NCI-H2029 treated with DMSO at 0.1 percent for 48 hours (cell line): ENCODE data around the gene TMPO.
"Not testable (repeated sequence)": the region's sequence is repeated elsewhere in the genome, so short reads cannot be mapped to it uniquely, and the experiment has no call there.

Experiments used
- DNase-seq: peaks from one replicate; lab custom pipeline; 2025; lab: John Stamatoyannopoulos, UW

The TMPO gene

DNA sequence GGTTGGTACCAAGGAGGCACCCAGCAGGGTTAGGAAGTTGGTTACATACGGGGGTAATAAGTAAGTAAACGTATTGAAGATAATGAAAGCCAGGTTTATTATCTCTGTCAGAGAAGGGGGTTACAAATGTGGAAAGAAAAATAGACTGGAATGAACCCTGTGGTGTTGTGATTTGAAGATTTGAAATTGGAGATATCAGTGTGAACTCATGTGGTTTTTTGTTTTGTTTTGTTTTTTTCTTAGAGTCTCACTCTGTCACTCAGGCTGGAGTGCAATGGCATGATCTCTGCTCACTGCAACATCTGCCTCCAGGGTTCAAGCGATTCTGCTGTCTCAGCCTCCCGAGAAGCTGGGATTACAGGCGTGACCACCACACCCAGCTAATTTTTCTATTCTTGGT is 64.0 kb downstream of the TMPO start:
- DNase-seq: no peak

DNA sequence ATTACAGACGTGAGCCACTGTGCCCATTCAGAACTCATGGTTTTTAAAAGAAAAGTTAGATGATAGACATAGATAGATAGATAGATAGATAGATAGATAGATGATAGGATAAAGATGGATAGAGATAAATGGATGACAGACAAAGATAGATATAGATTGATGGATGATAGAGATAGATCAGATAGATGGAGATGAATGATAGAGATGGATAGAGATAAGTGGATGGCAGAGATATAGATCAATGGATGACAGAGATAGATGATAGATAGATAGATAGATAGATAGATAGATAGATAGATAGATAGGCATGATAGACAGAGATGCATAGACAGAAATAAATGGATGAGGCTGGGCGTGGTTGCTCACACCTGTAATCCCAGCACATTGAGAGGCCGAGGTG is 64.4 kb downstream of the TMPO start:
- DNase-seq: no peak

DNA sequence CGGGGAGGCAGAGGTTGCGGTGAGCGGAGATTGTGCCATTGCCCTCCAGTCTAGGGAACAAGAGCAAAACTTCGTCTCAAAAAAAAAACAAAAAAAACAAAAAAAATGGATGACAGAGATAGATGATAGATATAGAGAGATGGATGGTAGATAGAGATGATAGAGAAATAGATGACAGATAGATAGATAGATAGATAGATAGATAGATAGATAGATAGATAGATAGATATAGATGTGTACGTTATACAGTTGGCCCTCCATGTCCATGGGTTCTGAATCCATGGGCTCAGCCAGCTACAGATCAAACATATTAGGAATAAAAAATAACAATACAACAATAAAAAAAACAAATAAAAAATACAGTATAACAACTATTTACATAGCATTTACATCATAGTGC is 65.3 kb downstream of the TMPO start:
- DNase-seq: no peak

DNA sequence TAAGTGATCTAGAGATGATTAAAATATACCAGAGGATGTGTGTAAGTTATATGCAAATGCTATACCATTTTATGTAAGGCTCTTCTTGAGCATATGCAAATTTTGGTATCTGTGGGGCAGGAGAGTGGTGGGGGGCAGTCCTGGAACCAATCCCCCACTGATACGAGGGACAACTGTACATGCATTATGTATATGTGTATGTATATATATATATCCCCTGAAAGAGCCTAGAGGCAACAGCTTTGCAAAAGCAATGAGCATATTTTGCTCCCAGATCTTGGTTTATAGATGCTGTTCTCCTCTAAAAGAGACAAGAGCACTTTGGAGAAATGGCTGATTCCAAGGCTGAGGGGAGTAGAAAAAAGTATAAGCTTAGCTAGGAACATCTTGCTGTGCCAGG is 65.7 kb downstream of the TMPO start:
- no peak for DNase-seq

DNA sequence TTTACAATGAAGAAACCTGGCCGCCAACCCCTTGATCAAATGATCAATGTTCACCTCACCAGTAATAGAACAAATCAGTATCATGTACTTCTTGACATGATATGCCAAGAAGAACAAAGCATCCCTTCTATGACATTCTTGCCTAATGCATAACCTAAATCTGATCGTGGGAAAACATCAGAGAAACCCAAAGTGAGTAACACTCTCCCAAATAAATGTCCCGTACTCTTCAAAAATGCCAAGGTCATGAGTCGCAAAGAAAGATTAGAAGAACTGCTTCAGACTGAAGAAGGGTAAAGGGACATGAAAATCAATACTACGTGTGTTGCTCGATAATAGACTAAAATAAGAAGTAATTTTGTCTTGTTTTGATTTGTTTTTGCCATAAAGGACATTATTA is 66.7 kb downstream of the TMPO start:
- no peak for DNase-seq

DNA sequence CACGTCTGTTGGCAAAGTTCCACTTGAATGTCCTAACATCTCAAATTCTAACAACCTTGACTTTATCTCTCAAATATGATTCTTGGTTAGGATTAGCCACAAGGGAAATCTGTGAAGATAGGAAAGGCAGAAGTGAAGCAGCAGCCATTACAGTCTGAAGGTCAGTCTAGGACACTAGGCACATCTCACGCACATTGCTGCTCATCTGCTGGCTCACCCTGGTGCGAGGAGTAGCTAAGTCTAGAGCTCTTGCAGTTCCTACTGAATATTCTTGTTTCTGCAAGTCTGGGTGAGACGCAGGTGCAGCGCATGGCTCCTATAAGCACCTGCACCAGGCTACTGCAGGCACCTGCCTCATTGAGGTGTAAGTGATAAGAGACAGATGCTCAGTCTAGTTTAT is 71.7 kb downstream of the TMPO start:
- no peak for DNase-seq

DNA sequence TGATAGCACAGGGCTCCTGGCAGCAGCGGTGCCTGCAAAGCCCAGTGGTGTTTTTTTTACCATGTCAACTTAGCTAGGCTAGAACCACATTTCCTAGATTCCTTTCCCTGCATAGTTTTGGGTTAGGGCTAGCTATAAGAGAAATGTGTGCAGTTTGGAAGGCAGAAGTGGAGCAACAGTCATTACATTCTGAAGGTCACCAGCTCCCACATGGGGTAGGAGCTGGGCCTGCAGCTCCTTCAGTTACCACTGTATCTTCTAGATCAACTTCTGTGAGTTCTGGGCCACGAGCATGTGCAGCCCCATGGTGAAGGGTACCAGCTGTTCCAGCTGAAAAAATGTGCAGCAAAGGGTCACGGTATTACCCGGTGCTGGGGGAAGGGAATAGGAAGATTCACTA is 75.8 kb downstream of the TMPO start:
- DNase-seq: no peak

DNA sequence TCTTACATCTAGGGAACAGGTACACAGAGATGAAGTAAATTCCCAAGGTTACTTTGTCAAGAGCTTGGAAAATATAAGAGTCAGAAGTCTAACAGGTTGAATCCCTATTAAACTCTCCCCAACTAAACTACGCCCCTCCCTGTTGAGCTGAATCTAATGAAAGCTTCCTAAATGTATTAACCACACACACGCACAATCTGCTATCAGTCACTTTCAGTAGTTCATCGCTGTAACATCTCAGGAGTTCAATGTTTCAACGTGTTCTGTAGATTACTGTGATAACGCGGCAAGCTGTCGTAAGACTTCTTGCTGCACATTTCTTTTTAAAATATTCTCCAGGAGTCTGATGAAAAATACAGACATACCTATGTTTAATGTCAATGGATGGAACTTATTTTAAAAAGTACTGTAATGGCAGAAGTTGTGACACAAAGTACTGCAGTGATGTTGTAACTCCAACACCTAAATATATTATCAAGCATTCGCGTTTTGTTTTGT is 77.5 kb downstream of the TMPO start:
- DNase-seq: peak; percentile 26

DNA sequence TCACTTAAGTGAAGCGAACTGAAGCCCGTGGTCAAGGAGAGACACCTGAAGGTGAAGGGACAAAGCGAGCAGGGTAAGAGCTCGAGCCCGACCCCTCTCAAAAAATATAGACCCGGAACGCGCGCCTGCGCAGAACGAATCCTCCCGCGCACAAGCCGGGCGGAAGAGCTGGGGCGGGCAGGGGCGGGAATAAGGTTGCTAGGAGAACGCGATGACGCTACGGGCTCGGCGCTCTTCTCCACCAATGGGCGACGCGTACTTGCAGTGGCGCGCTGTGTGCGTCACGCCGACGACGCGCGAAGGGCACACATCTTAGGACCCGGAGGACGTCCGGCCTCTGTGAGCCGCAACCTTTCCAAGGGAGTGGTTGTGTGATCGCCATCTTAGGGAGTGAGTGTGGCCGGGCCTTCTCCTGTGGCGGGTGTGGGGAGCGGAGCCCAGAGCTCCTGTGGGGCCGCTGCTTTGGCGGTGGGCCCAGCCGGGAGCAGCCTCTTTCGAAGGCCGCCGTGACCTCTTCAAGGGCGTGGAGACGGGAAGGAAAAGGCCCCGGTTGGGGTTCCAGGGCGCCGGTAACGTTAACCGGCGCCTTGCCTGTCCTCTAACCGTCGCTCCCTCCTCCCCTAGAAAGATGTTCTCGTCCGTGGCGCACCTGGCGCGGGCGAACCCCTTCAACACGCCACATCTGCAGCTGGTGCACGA is 78.1 kb downstream of the TMPO start, which contains the start of gene SLC25A3:
Gene SLC25A3 (plus strand): TSS at position 336 of the 699 bp plus-strand sequence. CDS start 293 bp downstream, at position 629.
- peak; percentile 77 for DNase-seq

DNA sequence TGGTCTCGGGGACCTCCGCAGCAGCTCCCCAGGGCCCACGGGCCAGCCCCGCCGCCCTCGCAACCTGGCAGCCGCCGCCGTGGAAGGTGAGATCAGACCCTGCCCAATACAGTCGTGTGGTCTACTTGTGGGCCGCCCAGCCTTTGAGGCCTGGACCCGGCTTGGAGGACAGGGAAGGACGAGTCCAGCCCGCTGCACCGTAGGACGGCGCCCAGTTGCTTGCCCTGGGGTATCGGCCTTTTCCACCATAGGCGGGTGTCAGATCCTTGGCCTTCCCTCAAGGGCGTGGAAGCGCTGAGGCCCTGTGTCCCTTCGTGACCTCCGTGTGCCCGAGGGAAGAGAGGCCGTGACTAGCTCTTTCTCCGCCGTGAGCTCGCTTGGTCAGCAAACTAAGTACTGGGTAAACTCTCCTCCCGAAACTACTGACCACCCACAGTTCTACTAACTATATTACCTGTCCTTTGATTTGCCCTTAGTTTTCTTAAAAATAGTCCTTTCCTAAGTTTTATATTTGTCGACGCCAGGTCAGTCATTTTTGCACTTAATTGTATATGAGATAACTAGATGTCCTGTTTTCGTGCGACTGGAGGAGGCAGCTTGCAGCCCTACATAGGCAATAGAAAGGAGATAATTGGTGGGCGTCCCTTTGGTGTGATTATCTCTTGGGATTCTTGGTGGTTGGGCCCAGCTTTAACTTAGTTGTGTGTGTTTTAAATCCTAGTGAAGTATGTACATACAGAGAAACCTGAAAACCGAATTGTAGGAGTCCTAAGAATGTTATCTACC is 78.9 kb downstream of the TMPO start:
- DNase-seq: no peak

DNA sequence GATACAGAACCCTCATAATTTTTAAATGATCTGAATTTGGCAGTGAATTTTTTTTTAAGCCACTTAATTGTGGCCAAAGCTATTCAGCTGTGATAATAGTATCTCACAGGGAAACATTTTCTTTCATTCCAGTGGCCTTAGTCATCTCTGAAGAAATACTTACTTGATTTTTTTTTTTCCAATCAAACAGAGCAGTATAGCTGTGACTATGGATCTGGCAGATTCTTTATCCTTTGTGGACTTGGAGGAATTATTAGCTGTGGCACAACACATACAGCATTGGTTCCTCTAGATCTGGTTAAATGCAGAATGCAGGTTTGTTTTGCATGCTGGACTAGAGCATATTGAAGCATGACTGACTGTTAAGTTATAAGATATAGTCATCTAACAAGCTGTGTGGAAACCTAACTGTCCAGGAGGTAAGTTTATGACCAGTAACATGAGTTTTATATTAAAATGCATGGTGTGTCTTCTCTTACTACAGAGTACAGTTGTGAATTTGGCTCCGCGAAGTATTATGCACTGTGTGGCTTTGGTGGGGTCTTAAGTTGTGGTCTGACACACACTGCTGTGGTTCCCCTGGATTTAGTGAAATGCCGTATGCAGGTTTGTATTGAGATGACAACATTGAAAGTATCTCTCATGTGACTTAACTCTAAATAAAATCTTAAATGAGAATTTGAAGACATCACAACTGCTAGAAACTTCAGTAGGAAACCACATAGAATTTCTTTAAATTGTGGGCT is 80.0 kb downstream of the TMPO start:
- DNase-seq: no peak

DNA sequence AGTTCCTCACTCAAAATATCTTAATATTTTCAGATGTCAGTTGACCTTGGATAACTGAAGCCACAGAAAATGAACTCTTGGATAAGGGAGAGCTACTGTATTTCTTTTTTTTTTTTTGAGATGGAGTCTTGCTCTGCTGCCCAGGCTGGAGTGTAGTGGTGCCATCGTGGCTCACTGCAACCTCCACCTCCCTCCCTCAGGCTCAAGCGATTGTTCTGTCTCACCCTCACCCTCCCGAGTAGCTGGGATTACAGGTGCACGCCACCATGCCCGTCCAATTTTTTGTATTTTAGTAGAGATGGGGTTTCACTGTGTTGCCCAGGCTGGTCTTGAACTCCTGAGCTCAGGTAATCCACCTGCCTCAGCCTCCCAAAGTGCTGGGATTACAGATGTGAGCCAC is 81.9 kb downstream of the TMPO start:
- DNase-seq: not testable (repeated sequence)
